Naive thymus-derived CD4-positive, alpha-beta T cell (primary cell): Measurements from ENCODE around the gene GGACT. TPM values are rescaled to one million over a fixed set of nuclear protein-coding genes. Genes with fewer than 3 reads are reported as not detected.
"Not testable (repeated sequence)": the region's sequence is repeated elsewhere in the genome, so short reads cannot be mapped to it uniquely, and the experiment has no call there.

Experiments
- ATAC-seq: fragments of 150-1000 bp; cut with Tn5 transposase; 2 replicates; pipeline ENCODE4 v1.10.0; 2021; ENCODE audit warnings: mild to moderate bottlenecking, moderate library complexity
- CTCF ChIA-PET: fragments of 350-600 bp; sonication (Branson Sonifier 250); formaldehyde crosslinking; loops from one replicate; lab custom pipeline; 2021; ENCODE audit warnings: antibody characterized with exemption; lab: Charles Lee
- POLR2A ChIA-PET: fragments of 350-600 bp; sonication (Branson Sonifier 250); formaldehyde crosslinking; loops from one replicate; lab custom pipeline; 2021; ENCODE audit warnings: antibody characterized with exemption, inconsistent platforms; lab: Charles Lee
- DNase-seq, 9 donors: peaks; one replicate each; pipeline versions ENCODE4 v3.0.0 to v3.0.0-alpha.2; 2020 to 2022; ENCODE audit warnings: mixed read lengths in 1 of 9
- H3K27ac ChIP-seq: one replicate; pipeline ENCODE4 v1.7.0; 2013; ENCODE audit warnings: mild to moderate bottlenecking, low read depth, low read length, moderate library complexity
- H3K27me3 ChIP-seq, 2 donors: one replicate each; pipeline ENCODE4 v1.7.0; 2013; ENCODE audit warnings: low read length in 2 of 2, mild to moderate bottlenecking in 2 of 2, moderate library complexity in 2 of 2; ENCODE audit not compliant: control insufficient read depth in 2 of 2, insufficient read depth in 2 of 2
- H3K36me3 ChIP-seq, 3 experiments: 1 replicate in 2 of 3; 2 replicates in 1 of 3; pipeline ENCODE4 v1.7.0; 2013; ENCODE audit warnings: low read length in 3 of 3, mild to moderate bottlenecking in 3 of 3, moderate library complexity in 1 of 3; ENCODE audit not compliant: insufficient read depth in 3 of 3, control insufficient read depth in 2 of 3
- H3K4me1 ChIP-seq, 2 donors: one replicate each; pipeline ENCODE4 v1.7.0; 2013; ENCODE audit warnings: low read length in 2 of 2, mild to moderate bottlenecking in 2 of 2, moderate library complexity in 1 of 2; ENCODE audit not compliant: control insufficient read depth in 2 of 2, insufficient read depth in 2 of 2
- H3K4me3 ChIP-seq: 2 replicates; pipeline ENCODE4 v1.7.0; 2013; ENCODE audit warnings: mild to moderate bottlenecking, low read length
- H3K9me3 ChIP-seq, 3 experiments: 1 replicate in 2 of 3; 2 replicates in 1 of 3; pipeline ENCODE4 v1.7.0; 2013; ENCODE audit warnings: low read length in 3 of 3; ENCODE audit not compliant: control insufficient read depth in 2 of 3
- H3K27ac Mint-ChIP-seq, 9 donors: one replicate each; pipeline ENCODE4 v1.8.0; 2020 to 2022; ENCODE audit warnings: mixed read lengths in 9 of 9, mild to moderate bottlenecking in 8 of 9, moderate library complexity in 5 of 9, inconsistent platforms in 2 of 9
- H3K27me3 Mint-ChIP-seq, 5 donors: one replicate each; pipeline ENCODE4 v1.8.0; 2021 to 2022; ENCODE audit warnings: mixed read lengths in 5 of 5, mild to moderate bottlenecking in 1 of 5
- H3K36me3 Mint-ChIP-seq, 5 donors: one replicate each; pipeline ENCODE4 v1.8.0; 2020 to 2022; ENCODE audit warnings: mixed read lengths in 5 of 5, mild to moderate bottlenecking in 3 of 5, inconsistent platforms in 1 of 5
- H3K4me1 Mint-ChIP-seq, 7 donors: one replicate each; pipeline ENCODE4 v1.8.0; 2020 to 2022; ENCODE audit warnings: mixed read lengths in 7 of 7, mild to moderate bottlenecking in 3 of 7, inconsistent platforms in 1 of 7
- H3K4me3 Mint-ChIP-seq, 10 donors: one replicate each; pipeline ENCODE4 v1.8.0; 2020 to 2022; ENCODE audit warnings: mild to moderate bottlenecking in 10 of 10, mixed read lengths in 10 of 10, moderate library complexity in 6 of 10, inconsistent platforms in 2 of 10
- H3K9me3 Mint-ChIP-seq, 11 donors: one replicate each; pipeline ENCODE4 v1.8.0; 2020 to 2022; ENCODE audit warnings: mixed read lengths in 11 of 11, mild to moderate bottlenecking in 4 of 11, inconsistent platforms in 1 of 11, moderate library complexity in 1 of 11
- intact Hi-C, 2 donors: fragments of 100-400 bp; cut with micrococcal nuclease; formaldehyde crosslinking; loops; one replicate each; pipeline ENCODE4 v1.15.1; 2023
- polyA plus RNA-seq, 2 donors: library from polyadenylated mRNA; unstranded; fragments of 300-500 nt; fragmentation: Illumina TruSeq; gene quantifications; one replicate each; pipeline ENCODE4 v1.2.3, GENCODE V29; 2021
- total RNA-seq, 6 experiments: library from RNA in 5 of 6; stranded (reverse) in 5 of 6; gene quantifications; 1 replicate in 5 of 6; 2 replicates in 1 of 6; pipeline ENCODE4 v1.2.3 and lab custom pipeline; 2021 to 2026

The GGACT gene
- total and polyA plus RNA-seq, 7 experiments from 2014 or later: 4.9 to 10.4 (median 7.4) TPM

DNA sequence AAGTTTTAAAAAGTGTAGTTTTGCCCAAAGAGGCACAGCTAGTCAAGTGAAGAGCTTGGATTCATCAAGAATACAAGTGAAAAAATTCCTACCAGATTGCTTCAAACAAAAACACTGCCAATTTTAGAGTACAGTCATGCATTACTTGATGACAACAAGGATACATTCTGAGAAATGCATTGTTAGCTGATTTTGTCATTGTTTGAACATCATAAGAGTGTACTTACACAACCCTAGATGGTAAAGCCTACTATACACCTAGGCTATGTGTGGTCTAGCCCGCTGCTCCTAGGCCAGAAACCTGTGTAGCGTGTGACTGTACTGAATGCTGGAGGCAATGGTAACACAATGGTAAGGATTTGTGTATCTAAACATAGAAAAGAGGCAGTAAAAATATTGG, 44.9 kb upstream of the GGACT start:
- Histone ChIP-seq H3K36me3 (peaks cover 0 to 56% (median 0%) of the 10 kb centered on the region in 3 experiments), H3K4me1 (no peaks in the 10 kb centered on the region), H3K4me3 (no peak overlapping the region), H3K27me3 (no peaks in the 10 kb centered on the region), H3K9me3 (no peaks in the 10 kb centered on the region), H3K27ac (no peak overlapping the region)
- POLR2A ChIA-PET: no interaction called here
- Mint-ChIP-seq H3K4me3 (no peak overlapping the region), H3K4me1 (peaks cover 0 to 4% (median 2%) of the 10 kb centered on the region in 7 donors), H3K36me3 (peaks cover 12 to 65% (median 54%) of the 10 kb centered on the region in 5 donors), H3K9me3 (no peaks in the 10 kb centered on the region), H3K27me3 (no peaks in the 10 kb centered on the region), H3K27ac (no peak overlapping the region)
- CTCF ChIA-PET: interaction anchor here (1.2 kb wide), 1 partner anchor 61 kb away, joined by 3 read pairs; no protein-coding TSS in a partner anchor
- DNase-seq: no peak
- ATAC-seq: no peak
- intact Hi-C loops: no loop called here

- H3K9me3 Mint-ChIP-seq: no peaks in the 10 kb centered on the region
- H3K36me3 ChIP-seq: peaks cover 0 to 50% (median 0%) of the 10 kb centered on the region in 3 experiments
- H3K4me1 Mint-ChIP-seq: peaks cover 0 to 4% (median 2%) of the 10 kb centered on the region in 7 donors
- H3K27ac Mint-ChIP-seq: no peak overlapping the region
- H3K27ac ChIP-seq: no peak overlapping the region
- ChIA-PET POLR2A (no interaction called here), CTCF (no interaction called here)
- no peaks in the 10 kb centered on the region for H3K27me3 Mint-ChIP-seq
- intact Hi-C loops: no loop called here
- no peak overlapping the region for H3K4me3 ChIP-seq
- H3K4me3 Mint-ChIP-seq: no peak overlapping the region
- no peaks in the 10 kb centered on the region for H3K4me1 ChIP-seq
- no peaks in the 10 kb centered on the region for H3K27me3 ChIP-seq
- no peaks in the 10 kb centered on the region for H3K9me3 ChIP-seq
- H3K36me3 Mint-ChIP-seq: peaks cover 25 to 64% (median 63%) of the 10 kb centered on the region in 5 donors
- ATAC-seq: no peak
- DNase-seq: no peak
Measured at GRCh38 chr13:100630555-100630954, 42.0 kb upstream of the GGACT start.

- no peak overlapping the region for H3K27ac ChIP-seq
- Mint-ChIP-seq H3K27me3 (no peaks in the 10 kb centered on the region), H3K4me1 (peaks cover 0 to 4% (median 2%) of the 10 kb centered on the region in 7 donors), H3K4me3 (no peak overlapping the region), H3K9me3 (no peaks in the 10 kb centered on the region), H3K27ac (peak overlapping the region in 1 of 9 donors; percentile 55), H3K36me3 (peaks cover 28 to 72% (median 70%) of the 10 kb centered on the region in 5 donors)
- H3K4me1 ChIP-seq: no peaks in the 10 kb centered on the region
- ATAC-seq (no peak), DNase-seq (no peak)
- H3K27me3 ChIP-seq: no peaks in the 10 kb centered on the region
- H3K9me3 ChIP-seq: no peaks in the 10 kb centered on the region
- CTCF ChIA-PET: interaction anchor here (0.5 kb wide), 1 partner anchor 9 kb away, joined by 3 read pairs; no protein-coding TSS in a partner anchor
- POLR2A ChIA-PET: no interaction called here
- peaks cover 0 to 44% (median 0%) of the 10 kb centered on the region in 3 experiments for H3K36me3 ChIP-seq
- no peak overlapping the region for H3K4me3 ChIP-seq
- intact Hi-C loops: no loop called here
Measured at GRCh38 chr13:100627120-100627519, 38.5 kb upstream of the GGACT start.

GRCh38 chr13:100625447-100625846, 36.9 kb upstream of the GGACT start:
- peaks cover 1 to 7% (median 3%) of the 10 kb centered on the region in 7 donors for H3K4me1 Mint-ChIP-seq
- peaks cover 31 to 81% (median 71%) of the 10 kb centered on the region in 5 donors for H3K36me3 Mint-ChIP-seq
- H3K4me3 Mint-ChIP-seq: no peak overlapping the region
- intact Hi-C loops: no loop called here
- Histone ChIP-seq H3K36me3 (peaks cover 0 to 44% (median 0%) of the 10 kb centered on the region in 3 experiments), H3K27me3 (no peaks in the 10 kb centered on the region), H3K4me1 (no peaks in the 10 kb centered on the region), H3K9me3 (no peaks in the 10 kb centered on the region), H3K4me3 (no peak overlapping the region), H3K27ac (no peak overlapping the region)
- ChIA-PET POLR2A (no interaction called here), CTCF (interaction anchor here (0.8 kb wide), 1 partner anchor 8 kb away, joined by 3 read pairs; no protein-coding TSS in a partner anchor)
- ATAC-seq: no peak
- no peak for DNase-seq
- no peak overlapping the region for H3K27ac Mint-ChIP-seq
- H3K9me3 Mint-ChIP-seq: peaks cover 0 to 5% (median 0%) of the 10 kb centered on the region in 11 donors
- no peaks in the 10 kb centered on the region for H3K27me3 Mint-ChIP-seq

GRCh38 chr13:100620792-100621191, 32.2 kb upstream of the GGACT start:
- CTCF ChIA-PET: no interaction called here
- Mint-ChIP-seq H3K4me1 (peaks cover 1 to 15% (median 10%) of the 10 kb centered on the region in 7 donors), H3K36me3 (peaks cover 15 to 59% (median 47%) of the 10 kb centered on the region in 5 donors), H3K9me3 (peaks cover 0 to 10% (median 0%) of the 10 kb centered on the region in 11 donors), H3K27me3 (no peaks in the 10 kb centered on the region), H3K4me3 (no peak overlapping the region), H3K27ac (peak overlapping the region in 1 of 9 donors; percentile 29)
- H3K4me3 ChIP-seq: no peak overlapping the region
- no peaks in the 10 kb centered on the region for H3K9me3 ChIP-seq
- peaks cover 0 to 2% of the 10 kb centered on the region in 2 donors for H3K4me1 ChIP-seq
- POLR2A ChIA-PET: no interaction called here
- H3K27ac ChIP-seq: no peak overlapping the region
- H3K27me3 ChIP-seq: no peaks in the 10 kb centered on the region
- peaks cover 0 to 14% (median 0%) of the 10 kb centered on the region in 3 experiments for H3K36me3 ChIP-seq
- ATAC-seq (no peak), DNase-seq (no peak)
- intact Hi-C loops: no loop called here

- no peak overlapping the region for H3K27ac ChIP-seq
- H3K27me3 ChIP-seq: no peaks in the 10 kb centered on the region
- Mint-ChIP-seq H3K27ac (peak overlapping the region in 2 of 9 donors; percentile 29 to 42), H3K27me3 (no peaks in the 10 kb centered on the region), H3K4me3 (peak overlapping the region in 4 of 10 donors; percentile 5 to 44 (median 24)), H3K9me3 (peaks cover 0 to 10% (median 0%) of the 10 kb centered on the region in 11 donors), H3K4me1 (peaks cover 1 to 15% (median 10%) of the 10 kb centered on the region in 7 donors), H3K36me3 (peaks cover 12 to 56% (median 39%) of the 10 kb centered on the region in 5 donors)
- H3K9me3 ChIP-seq: no peaks in the 10 kb centered on the region
- intact Hi-C loops: no loop called here
- H3K4me3 ChIP-seq: no peak overlapping the region
- ChIA-PET CTCF (no interaction called here), POLR2A (no interaction called here)
- DNase-seq (peak in 1 of 9 donors; percentile 4), ATAC-seq (peak; percentile 24)
- peaks cover 0 to 2% of the 10 kb centered on the region in 2 donors for H3K4me1 ChIP-seq
- peaks cover 0 to 10% (median 0%) of the 10 kb centered on the region in 3 experiments for H3K36me3 ChIP-seq
Measured at GRCh38 chr13:100619940-100620339, 31.4 kb upstream of the GGACT start.

DNA sequence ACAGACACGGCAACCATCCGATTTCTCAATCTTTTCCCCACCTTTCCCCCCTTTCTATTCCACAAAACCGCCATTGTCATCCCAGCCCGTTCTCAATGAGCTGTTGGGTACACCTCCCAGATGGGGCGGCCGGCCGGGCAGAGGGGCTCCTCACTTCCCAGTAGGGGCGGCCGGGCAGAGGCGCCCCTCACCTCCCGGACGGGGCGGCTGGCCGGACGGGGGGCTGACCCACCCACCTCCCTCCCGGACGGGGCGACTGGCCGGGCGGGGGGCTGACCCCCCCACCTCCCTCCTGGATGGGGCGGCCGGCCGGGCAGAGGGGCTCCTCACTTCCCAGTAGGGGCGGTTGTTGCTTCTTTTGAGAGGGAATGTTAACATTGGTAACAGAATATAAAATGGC, 30.3 kb upstream of the GGACT start:
- Mint-ChIP-seq H3K4me1 (peaks cover 1 to 15% (median 10%) of the 10 kb centered on the region in 7 donors), H3K36me3 (peaks cover 11 to 49% (median 31%) of the 10 kb centered on the region in 5 donors)
- H3K27me3 ChIP-seq, H3K27ac Mint-ChIP-seq, H3K9me3 Mint-ChIP-seq, ATAC-seq, H3K27ac ChIP-seq, DNase-seq, intact Hi-C loops, POLR2A ChIA-PET, H3K36me3 ChIP-seq, H3K9me3 ChIP-seq, H3K27me3 Mint-ChIP-seq, H3K4me3 Mint-ChIP-seq, H3K4me3 ChIP-seq, H3K4me1 ChIP-seq, CTCF ChIA-PET: not testable (repeated sequence)
